SK-N-SH treated with all-trans-retinoic acid at 6 μM for 48 hours (cell line): ENCODE results near the gene CSRNP3.

Source experiments
- BACH2 ChIP-seq: fragments of 250-450 bp; sonication (Bioruptor Pico); IDR thresholded peaks from 2 replicates; pipeline ENCODE4 v1.9.0; 2021; ENCODE audit warnings: mild to moderate bottlenecking, borderline replicate concordance
- CSDC2 ChIP-seq: fragments of 250-450 bp; sonication (Bioruptor Pico); IDR thresholded peaks from 2 replicates; pipeline ENCODE4 v1.5.0; 2020; ENCODE audit warnings: mild to moderate bottlenecking, moderate library complexity
- ESRRG ChIP-seq: fragments of 250-450 bp; sonication (Bioruptor Pico); IDR thresholded peaks from 2 replicates; pipeline ENCODE4 v1.6.1; 2021; ENCODE audit warnings: mild to moderate bottlenecking
- GLIS3 ChIP-seq: fragments of 250-450 bp; sonication (Bioruptor Pico); IDR thresholded peaks from 2 replicates; pipeline ENCODE4 v1.5.0; 2020; ENCODE audit warnings: mild to moderate bottlenecking, moderate library complexity
- RARB ChIP-seq: fragments of 250-450 bp; sonication (Bioruptor Pico); IDR thresholded peaks from 2 replicates; pipeline ENCODE4 v1.8.0; 2021; ENCODE audit warnings: mild to moderate bottlenecking, moderate library complexity
- SNAI2 ChIP-seq: fragments of 250-450 bp; sonication (Bioruptor Pico); IDR thresholded peaks from 2 replicates; pipeline ENCODE4 v1.5.0; 2020; ENCODE audit warnings: mild to moderate bottlenecking, moderate library complexity
- TCF4 ChIP-seq: fragments of 250-450 bp; sonication (Bioruptor Pico); IDR thresholded peaks from 2 replicates; pipeline ENCODE4 v1.8.0; 2021; ENCODE audit warnings: mild to moderate bottlenecking, moderate library complexity, borderline replicate concordance
- ZC3H10 ChIP-seq: fragments of 250-450 bp; sonication (Bioruptor Pico); IDR thresholded peaks from 2 replicates; pipeline ENCODE4 v1.5.1; 2021; ENCODE audit warnings: mild to moderate bottlenecking, moderate library complexity
- ZFP3 ChIP-seq: fragments of 250-450 bp; sonication (Bioruptor Pico); IDR thresholded peaks from 2 replicates; pipeline ENCODE4 v1.5.0; 2020; ENCODE audit warnings: mild to moderate bottlenecking, moderate library complexity
- ZNF565 ChIP-seq: fragments of 450-650 bp; formaldehyde crosslinking; conservative IDR thresholded peaks from 2 replicates; pipeline ENCODE4 v1.5.0; 2020; ENCODE audit warnings: low read depth, mild to moderate bottlenecking, moderate library complexity
- ZNF70 ChIP-seq: fragments of 450-650 bp; formaldehyde crosslinking; IDR thresholded peaks from 2 replicates; pipeline ENCODE4 v1.5.0; 2020; ENCODE audit warnings: mild to moderate bottlenecking, moderate library complexity
- ZNF8 ChIP-seq: fragments of 450-650 bp; formaldehyde crosslinking; IDR thresholded peaks from 2 replicates; pipeline ENCODE4 v1.5.0; 2020; ENCODE audit warnings: mild to moderate bottlenecking, moderate library complexity
- TF ChIP-seq, protein P1 (sequence below): fragments of 250-450 bp; sonication (Bioruptor Pico); IDR thresholded peaks from 2 replicates; pipeline ENCODE4 v1.8.0; 2020; ENCODE audit warnings: mild to moderate bottlenecking, moderate library complexity, borderline replicate concordance
- TF ChIP-seq, protein P2 (sequence below): fragments of 250-450 bp; sonication (Bioruptor Pico); IDR thresholded peaks from 2 replicates; pipeline ENCODE4 v1.5.0; 2020; ENCODE audit warnings: mild to moderate bottlenecking, moderate library complexity

DNA sequence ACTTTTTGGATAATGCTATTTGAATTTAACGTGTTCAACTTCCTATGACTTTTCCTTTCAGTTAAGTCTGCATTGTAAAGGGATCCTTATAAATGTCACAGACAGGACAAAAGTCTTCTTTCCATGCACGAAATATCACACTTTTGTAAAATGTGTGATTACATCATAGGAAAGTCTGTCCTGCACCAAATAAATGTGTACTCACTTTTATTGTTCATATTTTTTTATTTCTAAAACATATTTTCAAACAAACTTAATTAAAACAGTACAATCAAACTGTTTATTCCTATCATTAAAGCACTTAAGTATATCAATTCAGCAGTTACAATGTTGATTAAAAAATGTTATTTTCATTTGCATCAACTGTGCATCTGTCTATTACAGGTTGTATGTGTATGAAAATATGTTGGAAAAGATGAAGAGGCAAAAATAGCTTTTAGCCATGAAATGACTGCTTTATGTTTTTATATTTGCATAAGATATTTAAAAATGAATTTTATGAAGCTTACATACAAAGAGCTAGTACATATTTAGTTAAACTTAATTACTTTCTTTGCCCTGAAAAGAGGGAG, 105.6 kb downstream of the CSRNP3 start:
- TF ChIP-seq ZFP3 (no peak), TCF4 (CRISPR knock-in tag) (no peak), GLIS3 (CRISPR knock-in tag) (no peak), ZNF8 (no peak), ZNF70 (CRISPR knock-in tag) (no peak), CSDC2 (no peak), SNAI2 (CRISPR knock-in tag) (no peak), ZNF565 (no peak), ESRRG (no peak), RARB (no peak), BACH2 (no peak), ZC3H10 (CRISPR knock-in tag) (no peak)
- TF ChIP-seq, protein P1, sequence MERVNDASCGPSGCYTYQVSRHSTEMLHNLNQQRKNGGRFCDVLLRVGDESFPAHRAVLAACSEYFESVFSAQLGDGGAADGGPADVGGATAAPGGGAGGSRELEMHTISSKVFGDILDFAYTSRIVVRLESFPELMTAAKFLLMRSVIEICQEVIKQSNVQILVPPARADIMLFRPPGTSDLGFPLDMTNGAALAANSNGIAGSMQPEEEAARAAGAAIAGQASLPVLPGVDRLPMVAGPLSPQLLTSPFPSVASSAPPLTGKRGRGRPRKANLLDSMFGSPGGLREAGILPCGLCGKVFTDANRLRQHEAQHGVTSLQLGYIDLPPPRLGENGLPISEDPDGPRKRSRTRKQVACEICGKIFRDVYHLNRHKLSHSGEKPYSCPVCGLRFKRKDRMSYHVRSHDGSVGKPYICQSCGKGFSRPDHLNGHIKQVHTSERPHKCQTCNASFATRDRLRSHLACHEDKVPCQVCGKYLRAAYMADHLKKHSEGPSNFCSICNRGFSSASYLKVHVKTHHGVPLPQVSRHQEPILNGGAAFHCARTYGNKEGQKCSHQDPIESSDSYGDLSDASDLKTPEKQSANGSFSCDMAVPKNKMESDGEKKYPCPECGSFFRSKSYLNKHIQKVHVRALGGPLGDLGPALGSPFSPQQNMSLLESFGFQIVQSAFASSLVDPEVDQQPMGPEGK (CRISPR knock-in tag) = no peak
- TF ChIP-seq, protein P2, sequence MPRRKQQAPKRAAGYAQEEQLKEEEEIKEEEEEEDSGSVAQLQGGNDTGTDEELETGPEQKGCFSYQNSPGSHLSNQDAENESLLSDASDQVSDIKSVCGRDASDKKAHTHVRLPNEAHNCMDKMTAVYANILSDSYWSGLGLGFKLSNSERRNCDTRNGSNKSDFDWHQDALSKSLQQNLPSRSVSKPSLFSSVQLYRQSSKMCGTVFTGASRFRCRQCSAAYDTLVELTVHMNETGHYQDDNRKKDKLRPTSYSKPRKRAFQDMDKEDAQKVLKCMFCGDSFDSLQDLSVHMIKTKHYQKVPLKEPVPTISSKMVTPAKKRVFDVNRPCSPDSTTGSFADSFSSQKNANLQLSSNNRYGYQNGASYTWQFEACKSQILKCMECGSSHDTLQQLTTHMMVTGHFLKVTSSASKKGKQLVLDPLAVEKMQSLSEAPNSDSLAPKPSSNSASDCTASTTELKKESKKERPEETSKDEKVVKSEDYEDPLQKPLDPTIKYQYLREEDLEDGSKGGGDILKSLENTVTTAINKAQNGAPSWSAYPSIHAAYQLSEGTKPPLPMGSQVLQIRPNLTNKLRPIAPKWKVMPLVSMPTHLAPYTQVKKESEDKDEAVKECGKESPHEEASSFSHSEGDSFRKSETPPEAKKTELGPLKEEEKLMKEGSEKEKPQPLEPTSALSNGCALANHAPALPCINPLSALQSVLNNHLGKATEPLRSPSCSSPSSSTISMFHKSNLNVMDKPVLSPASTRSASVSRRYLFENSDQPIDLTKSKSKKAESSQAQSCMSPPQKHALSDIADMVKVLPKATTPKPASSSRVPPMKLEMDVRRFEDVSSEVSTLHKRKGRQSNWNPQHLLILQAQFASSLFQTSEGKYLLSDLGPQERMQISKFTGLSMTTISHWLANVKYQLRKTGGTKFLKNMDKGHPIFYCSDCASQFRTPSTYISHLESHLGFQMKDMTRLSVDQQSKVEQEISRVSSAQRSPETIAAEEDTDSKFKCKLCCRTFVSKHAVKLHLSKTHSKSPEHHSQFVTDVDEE (CRISPR knock-in tag) = no peak
